Glutamatergic neuron (in vitro differentiated cells): ENCODE measurements around the gene SLC24A3. TPM values are rescaled to one million over a fixed set of nuclear protein-coding genes. Genes with fewer than 3 reads are reported as not detected.

Experiments used
- DNase-seq: peaks from one replicate; pipeline ENCODE4 v3.0.0; 2022
- H3K27ac Mint-ChIP-seq: one replicate; pipeline ENCODE4 v1.8.0; 2020; ENCODE audit warnings: mild to moderate bottlenecking, mixed read lengths, inconsistent platforms; ENCODE audit not compliant: unreplicated experiment
- H3K27me3 Mint-ChIP-seq: one replicate; pipeline ENCODE4 v1.8.0; 2020; ENCODE audit warnings: mild to moderate bottlenecking, moderate library complexity, mixed read lengths, inconsistent platforms; ENCODE audit not compliant: unreplicated experiment
- H3K36me3 Mint-ChIP-seq: one replicate; pipeline ENCODE4 v1.8.0; 2020; ENCODE audit warnings: mild to moderate bottlenecking, mixed read lengths, inconsistent platforms; ENCODE audit not compliant: unreplicated experiment
- H3K4me1 Mint-ChIP-seq: one replicate; pipeline ENCODE4 v1.8.0; 2020; ENCODE audit warnings: mild to moderate bottlenecking, low read depth, mixed read lengths, inconsistent platforms; ENCODE audit not compliant: unreplicated experiment
- H3K4me3 Mint-ChIP-seq: one replicate; pipeline ENCODE4 v1.8.0; 2020; ENCODE audit warnings: mild to moderate bottlenecking, mixed read lengths, inconsistent platforms; ENCODE audit not compliant: unreplicated experiment
- H3K9me3 Mint-ChIP-seq: one replicate; pipeline ENCODE4 v1.8.0; 2020; ENCODE audit warnings: mild to moderate bottlenecking, moderate library complexity, mixed read lengths, inconsistent platforms; ENCODE audit not compliant: unreplicated experiment
- total RNA-seq: library from RNA; stranded (reverse); fragmentation: NEBNext Ultra II Directional; extraction: Animal tissue kit (Norgen Biotek cat#: 25700); gene quantifications from one replicate; pipeline ENCODE4 v1.2.1, GENCODE V29; 2021; ENCODE audit not compliant: unreplicated experiment
- TF ChIP-seq, protein P1 (sequence below): fragments of 200-600 bp; sonication (generic); IDR thresholded peaks from one replicate; pipeline ENCODE4 v1.5.0; 2021; ENCODE audit not compliant: partially characterized antibody, unreplicated experiment

Gene SLC24A3
- total RNA-seq, 1 donor from 2014 or later = 9.7 TPM

DNA sequence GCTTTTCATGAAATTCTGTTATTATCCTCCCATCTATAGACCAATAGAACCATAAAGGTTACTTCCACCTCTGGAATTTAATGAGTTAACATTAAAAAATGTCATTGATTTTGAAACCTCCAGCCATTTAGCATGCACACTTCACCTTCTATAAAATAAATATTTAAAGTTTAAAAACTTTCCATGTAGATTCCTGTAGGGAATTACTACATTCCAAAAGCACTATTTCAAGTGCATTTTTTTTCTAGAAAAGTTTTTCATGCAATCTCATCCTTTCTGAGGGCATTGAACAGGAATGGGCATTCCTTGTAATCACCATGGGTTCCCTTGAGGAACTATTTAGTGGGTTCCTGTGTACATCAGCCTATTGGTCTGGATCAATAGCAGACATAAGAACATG is 291.8 kb downstream of the SLC24A3 start:
- no peaks in the 10 kb centered on the region for H3K36me3 Mint-ChIP-seq

DNA sequence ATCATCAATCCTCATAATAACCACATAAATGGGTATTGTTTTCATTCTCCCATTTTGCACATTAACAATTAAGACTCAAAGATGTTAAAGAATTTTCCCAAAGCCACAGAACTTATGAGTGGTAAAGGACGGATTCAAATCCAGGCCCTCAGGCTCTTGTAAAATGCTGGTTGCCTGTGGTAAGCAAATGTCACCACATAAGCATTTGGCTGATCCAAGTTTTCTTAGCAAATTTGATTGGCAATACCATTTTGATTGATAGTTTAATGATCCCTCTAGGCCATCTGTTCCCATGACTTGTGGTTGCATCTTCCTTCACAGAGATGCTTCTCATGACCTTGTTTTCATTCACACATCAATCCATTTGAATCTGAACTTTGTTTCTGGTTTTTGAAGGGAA is 293.6 kb downstream of the SLC24A3 start:
- peaks cover 6% of the 10 kb centered on the region for H3K27me3 Mint-ChIP-seq
- H3K9me3 Mint-ChIP-seq = no peaks in the 10 kb centered on the region
- DNase-seq = no peak
- H3K4me1 Mint-ChIP-seq = peaks cover 23% of the 10 kb centered on the region
- TF ChIP-seq, protein P1, sequence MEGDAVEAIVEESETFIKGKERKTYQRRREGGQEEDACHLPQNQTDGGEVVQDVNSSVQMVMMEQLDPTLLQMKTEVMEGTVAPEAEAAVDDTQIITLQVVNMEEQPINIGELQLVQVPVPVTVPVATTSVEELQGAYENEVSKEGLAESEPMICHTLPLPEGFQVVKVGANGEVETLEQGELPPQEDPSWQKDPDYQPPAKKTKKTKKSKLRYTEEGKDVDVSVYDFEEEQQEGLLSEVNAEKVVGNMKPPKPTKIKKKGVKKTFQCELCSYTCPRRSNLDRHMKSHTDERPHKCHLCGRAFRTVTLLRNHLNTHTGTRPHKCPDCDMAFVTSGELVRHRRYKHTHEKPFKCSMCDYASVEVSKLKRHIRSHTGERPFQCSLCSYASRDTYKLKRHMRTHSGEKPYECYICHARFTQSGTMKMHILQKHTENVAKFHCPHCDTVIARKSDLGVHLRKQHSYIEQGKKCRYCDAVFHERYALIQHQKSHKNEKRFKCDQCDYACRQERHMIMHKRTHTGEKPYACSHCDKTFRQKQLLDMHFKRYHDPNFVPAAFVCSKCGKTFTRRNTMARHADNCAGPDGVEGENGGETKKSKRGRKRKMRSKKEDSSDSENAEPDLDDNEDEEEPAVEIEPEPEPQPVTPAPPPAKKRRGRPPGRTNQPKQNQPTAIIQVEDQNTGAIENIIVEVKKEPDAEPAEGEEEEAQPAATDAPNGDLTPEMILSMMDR = no peak
- no peak overlapping the region for H3K4me3 Mint-ChIP-seq
- H3K36me3 Mint-ChIP-seq = no peaks in the 10 kb centered on the region
- no peak overlapping the region for H3K27ac Mint-ChIP-seq

More for the DNA sequence above, 291.8 kb downstream of the SLC24A3 start:
- TF ChIP-seq, protein P1 = no peak
- H3K4me1 Mint-ChIP-seq = peaks cover 24% of the 10 kb centered on the region
- no peak for DNase-seq
- H3K4me3 Mint-ChIP-seq = no peak overlapping the region
- H3K27me3 Mint-ChIP-seq = peaks cover 5% of the 10 kb centered on the region
- H3K27ac Mint-ChIP-seq = no peak overlapping the region
- no peaks in the 10 kb centered on the region for H3K9me3 Mint-ChIP-seq

DNA sequence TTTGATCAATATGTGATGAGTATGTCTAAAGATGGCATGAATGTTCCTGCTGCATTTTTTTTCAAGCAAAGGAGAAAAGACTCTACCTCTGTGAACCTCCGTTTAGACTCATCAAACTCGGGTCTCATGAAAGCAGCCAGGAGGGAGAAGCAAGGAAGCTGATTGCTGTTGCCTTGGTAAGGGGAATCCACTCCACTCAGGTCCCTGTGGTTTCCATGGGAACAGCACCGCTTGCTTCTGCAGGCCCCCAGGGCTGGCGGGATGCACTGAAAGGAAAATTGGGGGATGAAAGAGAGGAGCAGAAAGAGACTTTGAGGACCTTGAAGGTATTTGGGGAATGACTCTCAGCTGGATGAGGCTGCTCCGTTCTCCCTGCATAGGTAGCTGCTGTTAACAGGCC is 296.0 kb downstream of the SLC24A3 start:
- no peak for DNase-seq
- H3K36me3 Mint-ChIP-seq = no peaks in the 10 kb centered on the region
- H3K27me3 Mint-ChIP-seq = peaks cover 7% of the 10 kb centered on the region
- no peak overlapping the region for H3K4me3 Mint-ChIP-seq
- peaks cover 1% of the 10 kb centered on the region for H3K9me3 Mint-ChIP-seq
- TF ChIP-seq, protein P1 = no peak
- H3K4me1 Mint-ChIP-seq = peaks cover 23% of the 10 kb centered on the region
- no peak overlapping the region for H3K27ac Mint-ChIP-seq

DNA sequence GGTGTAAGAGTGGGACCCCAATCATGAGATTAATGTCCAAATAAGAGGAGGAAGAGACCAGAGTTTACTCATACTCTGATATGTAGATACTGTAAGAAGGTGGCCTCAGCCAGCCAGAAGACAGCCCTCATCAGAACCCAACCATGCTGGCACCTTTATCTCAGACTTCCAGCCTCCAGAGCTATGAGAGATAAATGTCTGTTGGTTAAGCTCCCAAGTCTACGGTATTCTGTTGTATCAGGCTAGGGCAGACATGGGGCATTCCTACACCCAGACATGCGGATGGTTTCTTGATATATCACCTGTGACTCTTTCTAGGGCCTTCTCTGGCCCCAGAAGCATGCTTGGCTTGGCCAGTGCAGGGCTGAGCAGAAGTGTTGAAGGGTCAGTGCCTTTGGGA is 298.2 kb downstream of the SLC24A3 start:
- no peak for DNase-seq
- Mint-ChIP-seq H3K27me3 (peaks cover 10% of the 10 kb centered on the region), H3K27ac (no peak overlapping the region), H3K4me1 (peaks cover 19% of the 10 kb centered on the region), H3K9me3 (peaks cover 7% of the 10 kb centered on the region), H3K36me3 (peaks cover 5% of the 10 kb centered on the region), H3K4me3 (no peak overlapping the region)
- TF ChIP-seq, protein P1 = no peak

DNA sequence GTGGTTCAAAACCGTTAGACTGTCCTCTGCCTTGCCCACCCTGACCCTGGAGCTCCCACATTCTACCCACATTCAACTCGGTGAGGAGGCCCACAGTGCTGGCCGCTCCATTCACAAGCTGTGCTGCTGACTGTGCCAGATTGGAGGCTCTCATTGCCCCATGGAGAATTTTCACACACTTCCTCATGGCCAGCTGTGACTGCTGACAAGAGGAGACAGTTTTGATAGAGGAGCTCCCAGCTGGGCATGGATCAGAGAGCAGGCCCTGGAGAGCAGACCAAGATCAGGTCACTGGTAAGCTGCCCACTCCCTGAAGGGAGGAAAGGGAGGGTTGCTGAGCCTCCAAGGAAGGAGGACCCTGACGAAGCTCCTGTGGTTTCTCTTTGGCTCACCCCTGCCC is 299.5 kb downstream of the SLC24A3 start:
- no peak overlapping the region for H3K4me3 Mint-ChIP-seq
- peaks cover 19% of the 10 kb centered on the region for H3K4me1 Mint-ChIP-seq

More for the DNA sequence above, 299.5 kb downstream of the SLC24A3 start:
- no peak overlapping the region for H3K27ac Mint-ChIP-seq
- peaks cover 10% of the 10 kb centered on the region for H3K27me3 Mint-ChIP-seq
- DNase-seq = no peak
- TF ChIP-seq, protein P1 = no peak
- H3K36me3 Mint-ChIP-seq = peaks cover 5% of the 10 kb centered on the region
- peaks cover 7% of the 10 kb centered on the region for H3K9me3 Mint-ChIP-seq
